ENCODE data around the gene SERP2.

Gene SERP2

GRCh38 chr13:44350775-44351504 is 22.7 kb upstream of the SERP2 start:
- H3K27ac ChIP-seq = no peak overlapping the region
- no peak for TF ChIP-seq CTCF (conservative IDR thresholded peaks at IDR 0.05)

GRCh38 chr13:44351505-44351854 is 22.1 kb upstream of the SERP2 start:
- no peak for TF ChIP-seq CTCF (conservative IDR thresholded peaks at IDR 0.05)
- no peak overlapping the region for H3K27ac ChIP-seq

- no peak overlapping the region for H3K27ac ChIP-seq
- no peak for TF ChIP-seq CTCF (conservative IDR thresholded peaks at IDR 0.05)
These were observed 21.4 kb upstream of the SERP2 start for GRCh38 chr13:44352202-44352601.

GRCh38 chr13:44352671-44353070 is 21.0 kb upstream of the SERP2 start:
- no peak overlapping the region for H3K27ac ChIP-seq
- TF ChIP-seq CTCF (conservative IDR thresholded peaks at IDR 0.05) = no peak

GRCh38 chr13:44354331-44354730 is 19.3 kb upstream of the SERP2 start:
- TF ChIP-seq CTCF (conservative IDR thresholded peaks at IDR 0.05) = no peak
- no peak overlapping the region for H3K27ac ChIP-seq

- no peak for TF ChIP-seq CTCF (conservative IDR thresholded peaks at IDR 0.05)
- no peak overlapping the region for H3K27ac ChIP-seq
These were observed 18.7 kb upstream of the SERP2 start for GRCh38 chr13:44354884-44355283.

- no peak overlapping the region for H3K27ac ChIP-seq
- no peak for TF ChIP-seq CTCF (conservative IDR thresholded peaks at IDR 0.05)
These were observed 18.0 kb upstream of the SERP2 start for GRCh38 chr13:44355621-44356020.

Data from VCaP (cell line).